ENCODE results near the gene AK1.

- TF ChIP-seq POLR2A (IDR thresholded peaks at IDR 0.05; ENCODE audit: low read depth, low read length), result no peak
- no peak for TF ChIP-seq TAF1 (IDR thresholded peaks at IDR 0.05; ENCODE audit: borderline replicate concordance, low read depth, low read length)
Observed at GRCh38 chr9:127917603-127918002, 40.1 kb upstream of the AK1 start.

All from GM12892 (cell line).